Fibroblast of villous mesenchyme (primary cell): ENCODE data around the gene HS2ST1. TPM values are rescaled to one million over a fixed set of nuclear protein-coding genes. Genes with fewer than 3 reads are reported as not detected.
A peak's percentile ranks its signal among the peaks of the same experiment; 100 is the strongest.

ENCODE experiments used
- DNase-seq: peaks from one replicate; pipeline ENCODE4 v3.0.0-alpha.2; 2010; ENCODE audit warnings: low read depth
- H3K4me3 ChIP-seq: 2 replicates; pipeline ENCODE4 v1.5.1; 2011; ENCODE audit warnings: low read depth, mild to moderate bottlenecking, low read length
- total RNA-seq: library from RNA; depleted of rRNA; stranded (reverse); fragments of >200 nt; gene quantifications from 2 replicates; pipeline ENCODE4 v1.2.3, GENCODE V29; 2012
- TF ChIP-seq, protein P1 (sequence below): IDR thresholded peaks from 2 replicates; pipeline ENCODE4 v1.5.1; 2012; ENCODE audit warnings: low read depth, mild to moderate bottlenecking, low read length; ENCODE audit not compliant: insufficient read depth

Gene HS2ST1
- total RNA-seq, 1 donor: 18.6 TPM

DNA sequence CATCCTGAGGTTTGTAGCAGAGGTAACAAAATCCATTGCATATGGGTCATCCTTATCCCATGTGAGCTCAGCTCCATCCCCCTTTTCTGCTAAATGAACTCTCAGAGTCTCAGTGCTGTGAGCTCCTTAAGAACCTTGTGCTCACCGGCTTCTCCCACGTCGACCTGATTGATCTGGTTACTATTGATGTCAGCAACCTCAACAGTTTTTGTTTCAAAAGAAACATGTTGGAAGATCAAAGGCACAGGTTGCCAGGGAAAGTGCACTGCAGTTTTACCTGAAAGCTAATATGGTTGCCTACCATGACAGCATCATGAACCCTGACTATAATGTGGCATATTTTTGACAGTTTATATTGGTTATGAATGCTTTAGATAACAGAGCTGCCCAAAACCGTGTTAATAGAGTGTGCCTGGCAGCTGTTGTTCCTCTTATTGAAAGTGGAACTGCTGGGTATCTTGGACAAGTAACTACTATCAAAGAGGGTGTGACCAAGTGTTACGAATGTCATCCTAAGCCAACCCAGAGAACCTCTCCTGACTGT is 131.4 kb downstream of the HS2ST1 start:
- no peak for DNase-seq
- H3K4me3 ChIP-seq: no peak overlapping the region
- TF ChIP-seq, protein P1, sequence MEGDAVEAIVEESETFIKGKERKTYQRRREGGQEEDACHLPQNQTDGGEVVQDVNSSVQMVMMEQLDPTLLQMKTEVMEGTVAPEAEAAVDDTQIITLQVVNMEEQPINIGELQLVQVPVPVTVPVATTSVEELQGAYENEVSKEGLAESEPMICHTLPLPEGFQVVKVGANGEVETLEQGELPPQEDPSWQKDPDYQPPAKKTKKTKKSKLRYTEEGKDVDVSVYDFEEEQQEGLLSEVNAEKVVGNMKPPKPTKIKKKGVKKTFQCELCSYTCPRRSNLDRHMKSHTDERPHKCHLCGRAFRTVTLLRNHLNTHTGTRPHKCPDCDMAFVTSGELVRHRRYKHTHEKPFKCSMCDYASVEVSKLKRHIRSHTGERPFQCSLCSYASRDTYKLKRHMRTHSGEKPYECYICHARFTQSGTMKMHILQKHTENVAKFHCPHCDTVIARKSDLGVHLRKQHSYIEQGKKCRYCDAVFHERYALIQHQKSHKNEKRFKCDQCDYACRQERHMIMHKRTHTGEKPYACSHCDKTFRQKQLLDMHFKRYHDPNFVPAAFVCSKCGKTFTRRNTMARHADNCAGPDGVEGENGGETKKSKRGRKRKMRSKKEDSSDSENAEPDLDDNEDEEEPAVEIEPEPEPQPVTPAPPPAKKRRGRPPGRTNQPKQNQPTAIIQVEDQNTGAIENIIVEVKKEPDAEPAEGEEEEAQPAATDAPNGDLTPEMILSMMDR: no peak

DNA sequence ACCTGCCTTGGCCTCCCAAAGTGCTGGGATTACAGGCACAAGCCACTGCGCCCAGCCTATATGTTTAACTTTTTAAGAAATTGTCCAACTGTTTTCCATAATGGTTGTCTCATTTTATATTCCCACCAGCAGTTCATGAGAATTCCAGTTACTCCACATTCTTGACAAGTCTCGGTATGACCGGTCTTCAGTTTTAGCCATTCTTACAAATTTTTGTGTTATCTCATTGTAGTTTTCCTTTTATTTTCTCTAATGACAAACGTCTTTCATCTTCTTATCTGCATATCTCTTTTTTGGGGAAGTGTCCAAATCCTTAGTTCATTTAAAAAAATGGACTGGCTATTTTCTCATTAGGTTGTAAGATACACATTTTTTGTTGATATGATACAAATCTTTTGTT is 132.5 kb downstream of the HS2ST1 start:
- DNase-seq: no peak
- no peak overlapping the region for H3K4me3 ChIP-seq
- TF ChIP-seq, protein P1: no peak

DNA sequence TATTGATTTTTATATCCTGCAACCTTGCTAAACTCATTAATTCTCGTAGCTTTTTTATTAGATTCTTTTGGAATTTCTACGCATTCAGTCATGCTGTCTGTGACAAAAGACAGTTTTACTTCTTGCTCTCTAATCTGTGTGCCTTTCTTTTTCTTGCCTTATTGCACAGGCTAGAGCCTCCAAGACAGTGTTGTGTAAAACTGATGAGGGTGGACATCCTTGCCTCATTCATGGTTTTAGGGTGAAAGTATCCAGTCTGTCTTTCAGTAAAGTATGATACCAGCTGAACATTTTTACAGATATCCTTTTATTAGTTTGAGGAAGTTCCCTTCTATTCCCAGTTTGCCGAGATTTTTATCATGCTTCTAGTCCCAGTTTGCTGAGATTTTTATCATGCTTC is 133.8 kb downstream of the HS2ST1 start:
- DNase-seq: no peak
- TF ChIP-seq, protein P1: no peak

DNA sequence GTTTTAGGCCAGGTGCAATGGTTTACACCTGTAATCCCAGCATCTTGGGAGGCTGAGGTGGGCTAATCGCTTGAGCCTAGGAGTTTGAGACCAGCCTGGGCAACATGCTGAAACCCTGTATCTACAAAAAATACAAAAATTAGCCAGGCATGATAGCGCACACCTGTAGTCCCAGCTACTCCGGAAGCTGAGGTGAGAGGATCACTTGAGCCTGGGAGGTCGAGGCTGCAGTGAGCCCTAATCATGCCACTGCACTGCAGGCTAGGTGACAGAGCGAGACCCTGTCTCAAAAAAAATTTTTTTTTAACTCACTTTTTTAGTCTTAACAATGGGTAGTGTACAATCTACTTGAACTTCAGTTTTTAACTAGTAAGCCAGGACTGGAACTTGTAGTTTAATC is 137.5 kb downstream of the HS2ST1 start:
- DNase-seq: no peak
- H3K4me3 ChIP-seq: no peak overlapping the region
- TF ChIP-seq, protein P1: no peak

More for the DNA sequence above, 133.8 kb downstream of the HS2ST1 start:
- H3K4me3 ChIP-seq: no peak overlapping the region

DNA sequence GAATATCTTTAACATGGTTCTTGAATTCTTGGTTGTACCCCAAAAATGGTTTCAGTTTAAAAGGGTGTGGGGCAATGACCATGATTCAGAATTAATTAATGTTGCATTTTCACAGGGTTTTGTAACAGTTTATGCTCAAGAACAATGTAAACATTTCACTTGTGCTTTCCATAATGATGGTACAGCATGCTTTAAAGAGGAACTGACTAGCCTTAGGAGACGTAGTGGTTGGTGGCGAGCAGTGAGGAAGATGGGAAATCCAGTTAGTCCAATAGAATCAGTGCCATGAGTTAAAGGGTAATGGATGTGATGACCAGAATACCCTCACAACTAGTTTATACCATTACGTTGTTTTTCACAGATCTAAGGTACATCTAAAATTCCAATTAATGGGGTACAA is 138.0 kb downstream of the HS2ST1 start:
- H3K4me3 ChIP-seq: no peak overlapping the region
- no peak for DNase-seq
- TF ChIP-seq, protein P1: no peak

DNA sequence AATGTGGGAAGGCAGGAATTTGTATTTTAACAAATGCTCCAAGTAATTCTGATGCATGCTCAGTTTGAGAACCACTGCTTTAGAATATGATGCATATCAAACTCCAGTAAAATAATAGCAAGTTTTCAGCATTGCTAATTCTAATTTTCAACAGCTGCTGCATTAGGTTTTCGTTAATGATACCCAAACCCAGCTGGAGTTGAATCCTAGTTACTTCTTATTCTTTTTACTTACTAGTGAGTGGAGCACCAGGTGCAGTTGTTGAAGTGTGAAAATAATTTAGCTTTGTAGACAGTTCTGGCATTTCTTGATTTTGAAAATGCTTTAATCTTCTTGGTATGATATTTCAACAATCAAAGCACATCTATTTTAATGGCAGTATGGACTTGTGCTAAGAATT is 138.5 kb downstream of the HS2ST1 start:
- DNase-seq: no peak
- H3K4me3 ChIP-seq: no peak overlapping the region
- TF ChIP-seq, protein P1: no peak

DNA sequence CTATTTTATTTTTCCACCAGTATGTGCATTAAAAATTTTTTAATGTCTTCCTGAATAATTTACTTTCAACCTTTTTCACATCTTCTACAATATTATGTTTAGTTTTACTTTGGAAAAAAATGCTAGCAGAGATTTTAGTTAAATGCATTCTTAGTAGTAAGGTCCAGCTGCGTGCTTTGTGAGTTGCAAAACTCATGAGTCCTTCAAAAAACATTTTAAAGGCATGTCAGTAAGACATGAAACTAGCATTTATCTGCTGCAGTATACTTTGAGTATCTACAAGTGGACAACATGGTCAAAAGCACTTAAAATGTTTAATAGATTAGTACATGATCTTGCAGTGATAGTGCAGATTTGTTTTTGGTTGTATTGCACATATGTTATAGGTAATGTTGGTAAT is 139.0 kb downstream of the HS2ST1 start:
- DNase-seq: peak; percentile 10
- H3K4me3 ChIP-seq: no peak overlapping the region
- TF ChIP-seq, protein P1: no peak
